HG02623 (cell line): ENCODE measurements around the gene PALLD.

Experiments used
- ATAC-seq: cut with Tn5 transposase; IDR thresholded peaks from one replicate; pipeline ENCODE4 v1.9.1; 2021; ENCODE audit warnings: moderate library complexity; ENCODE audit not compliant: unreplicated experiment

PALLD gene

DNA sequence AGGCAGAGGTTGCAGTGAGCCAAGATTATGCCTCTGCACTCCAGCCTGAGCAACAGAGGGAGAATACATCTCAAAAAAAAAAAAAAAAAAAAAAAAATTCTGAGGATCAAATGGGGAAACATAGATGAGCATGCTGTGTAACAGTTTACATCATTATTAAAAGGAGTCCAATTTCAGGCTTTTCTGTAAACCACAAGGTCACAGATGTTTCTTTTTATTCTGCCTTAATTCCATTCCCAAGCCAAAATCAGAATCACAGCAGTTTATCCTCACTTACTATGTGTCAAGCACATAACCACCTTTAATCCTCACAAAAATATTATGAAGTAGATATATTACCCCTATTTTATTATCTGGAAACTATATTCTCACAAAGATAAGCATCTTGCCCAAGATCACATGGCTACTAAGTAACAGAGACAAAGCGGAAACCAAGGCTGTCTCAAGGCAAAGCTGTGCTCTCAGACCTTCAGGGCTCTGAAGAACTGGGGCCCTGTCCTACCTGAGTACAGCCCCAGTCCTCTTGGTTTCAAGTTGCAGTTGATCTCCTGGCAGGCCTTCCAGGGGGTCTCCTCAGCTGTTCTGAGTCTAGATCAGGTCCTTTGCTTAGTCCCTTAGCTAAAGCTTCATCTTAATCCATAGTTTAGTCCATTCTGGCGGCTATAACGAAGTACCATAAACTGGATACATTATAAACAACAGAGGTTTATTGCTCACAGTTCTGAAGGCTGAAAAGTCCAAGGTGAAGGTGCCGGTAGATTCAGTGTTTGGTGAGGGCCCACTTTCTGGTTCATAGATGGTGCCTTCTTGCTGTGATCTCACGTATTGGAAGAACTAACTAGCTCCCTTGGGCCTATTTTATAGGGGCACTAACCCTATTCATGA is 141.3 kb downstream of the PALLD start:
- no peak for ATAC-seq

DNA sequence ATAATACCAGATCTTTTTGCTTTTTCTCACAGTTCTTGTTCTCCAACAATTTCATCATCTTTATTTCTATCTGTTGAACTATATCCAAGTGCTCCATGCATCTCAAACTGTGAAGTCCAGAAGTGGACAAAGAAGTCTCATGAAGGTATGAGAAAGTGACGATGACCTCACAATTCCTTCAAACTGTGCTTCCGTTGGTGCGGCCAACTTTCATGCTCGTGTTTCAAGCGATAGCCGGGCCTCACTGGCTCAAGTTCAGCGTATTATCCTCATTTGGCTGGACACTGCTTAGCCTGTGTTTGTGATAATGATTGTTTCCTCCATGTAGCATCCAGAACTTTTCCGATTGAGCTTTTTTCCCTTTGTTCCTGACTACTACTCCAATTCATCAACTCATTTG is 143.1 kb downstream of the PALLD start:
- no peak for ATAC-seq

DNA sequence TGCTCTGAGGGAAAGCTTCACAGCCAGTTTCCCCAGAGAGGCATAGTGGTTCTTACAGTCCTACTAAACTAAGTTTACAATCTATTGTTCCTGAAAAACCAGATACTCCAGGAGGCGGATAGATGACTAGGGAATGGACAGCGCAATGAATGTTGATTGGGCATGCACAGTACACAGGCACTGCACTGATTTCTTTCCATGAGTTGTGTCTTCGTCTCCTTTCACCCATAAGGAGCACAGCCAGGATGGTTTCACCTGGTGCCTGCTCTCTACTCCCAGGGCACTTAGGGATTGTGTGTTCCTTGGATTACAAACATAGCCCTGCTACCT is 144.9 kb downstream of the PALLD start:
- ATAC-seq = no peak

DNA sequence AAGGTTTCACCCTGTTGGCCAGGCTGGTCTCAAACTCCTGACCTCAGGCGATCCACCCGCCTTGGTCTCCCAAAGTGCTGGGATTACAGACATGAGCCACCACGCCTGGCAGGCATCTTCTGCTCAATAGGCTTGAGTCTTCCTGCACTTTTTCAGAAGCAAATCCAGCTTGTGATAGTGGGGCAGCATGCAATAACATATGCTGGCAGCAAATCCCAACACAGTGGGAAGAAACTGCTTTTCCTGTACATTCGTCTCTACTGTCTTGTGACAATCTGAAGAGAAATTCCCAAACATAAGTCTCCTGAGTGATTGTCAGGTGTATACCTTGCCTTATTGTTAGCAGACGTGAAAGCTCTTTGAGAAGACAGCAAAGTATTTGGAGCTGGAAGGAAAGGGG is 145.7 kb downstream of the PALLD start:
- ATAC-seq = no peak

DNA sequence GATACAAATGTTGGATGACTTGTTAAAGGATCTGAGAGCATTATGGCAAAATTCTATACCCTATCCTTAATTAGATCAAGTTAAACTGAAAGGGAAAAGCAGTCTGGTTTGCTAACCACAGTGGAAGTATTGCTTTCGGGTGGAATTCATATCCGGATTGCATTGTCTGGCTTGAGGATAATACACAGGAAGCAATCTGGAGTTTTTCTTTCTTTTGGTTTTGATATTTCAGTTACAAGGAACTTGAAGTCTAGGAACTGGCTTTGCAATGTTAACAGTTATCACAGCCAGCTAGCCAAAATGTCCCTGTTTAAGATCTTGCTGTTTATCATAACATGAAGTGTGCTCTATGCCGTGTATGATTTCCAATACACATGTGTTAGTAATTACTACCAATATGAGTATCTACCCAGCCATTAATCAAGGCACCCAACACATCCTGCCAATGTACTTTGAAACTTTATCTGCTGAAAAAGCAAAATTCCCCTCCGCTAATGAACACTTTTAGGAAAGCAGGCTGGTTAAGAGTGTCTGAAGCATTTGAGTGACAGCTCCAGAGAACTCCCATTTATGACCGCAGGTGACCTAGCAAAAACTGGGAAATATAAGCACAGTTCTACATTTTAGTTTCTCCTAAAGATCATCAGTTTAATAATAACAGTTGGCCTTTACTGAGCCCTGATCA is 146.4 kb downstream of the PALLD start:
- no peak for ATAC-seq

DNA sequence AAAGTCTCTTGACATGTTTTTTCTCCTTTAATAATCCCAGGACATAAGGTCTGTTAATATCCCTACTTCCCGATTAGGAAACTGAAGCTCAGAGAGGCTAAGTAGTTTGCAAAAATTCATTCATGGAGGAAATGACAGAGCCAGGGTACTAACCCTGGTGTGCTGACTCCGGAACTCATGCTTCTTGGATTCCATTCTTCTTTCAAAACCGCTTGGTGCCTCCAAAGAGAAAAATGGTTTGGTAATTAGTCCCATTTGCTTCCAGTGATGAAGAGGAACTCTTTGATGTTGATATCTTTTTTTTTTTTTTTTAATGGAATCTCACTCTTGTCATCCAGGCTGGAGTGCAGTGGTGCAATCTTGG is 146.9 kb downstream of the PALLD start:
- no peak for ATAC-seq

DNA sequence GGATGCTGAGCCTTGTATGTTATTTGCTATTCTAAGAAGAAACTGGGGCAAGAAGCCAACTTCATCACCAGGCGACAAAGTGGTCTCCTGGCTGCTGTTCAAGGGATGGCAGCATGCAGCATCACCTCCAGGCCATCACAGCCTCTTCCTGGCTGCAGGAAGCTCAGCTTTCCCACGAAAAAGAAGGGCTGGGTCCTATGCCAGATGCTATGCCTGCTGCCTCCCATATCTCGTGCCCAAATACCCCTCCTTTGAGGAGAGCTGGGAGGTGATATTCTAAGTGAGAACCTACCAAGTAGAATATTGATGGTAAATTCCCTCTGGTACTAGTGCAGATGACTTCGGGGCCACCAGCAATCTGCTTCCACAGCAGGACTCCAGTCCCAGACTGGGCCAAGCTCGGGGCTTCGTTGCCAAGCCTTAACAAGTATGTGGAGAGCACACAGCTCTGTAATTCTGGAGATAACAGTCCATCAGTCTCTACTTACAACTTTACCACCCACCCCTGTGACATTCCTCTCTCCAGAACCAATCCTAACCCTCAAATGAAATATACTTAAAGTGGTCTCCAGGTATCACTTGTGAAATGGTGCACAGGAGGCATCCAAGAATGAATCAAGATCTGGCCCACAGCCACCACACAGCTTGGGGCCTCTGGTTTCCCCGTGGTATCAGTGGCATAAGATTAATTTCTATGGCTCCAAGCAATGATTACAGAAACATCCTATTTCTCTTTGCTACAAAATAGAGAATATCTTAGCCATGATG is 149.3 kb downstream of the PALLD start:
- no peak for ATAC-seq

DNA sequence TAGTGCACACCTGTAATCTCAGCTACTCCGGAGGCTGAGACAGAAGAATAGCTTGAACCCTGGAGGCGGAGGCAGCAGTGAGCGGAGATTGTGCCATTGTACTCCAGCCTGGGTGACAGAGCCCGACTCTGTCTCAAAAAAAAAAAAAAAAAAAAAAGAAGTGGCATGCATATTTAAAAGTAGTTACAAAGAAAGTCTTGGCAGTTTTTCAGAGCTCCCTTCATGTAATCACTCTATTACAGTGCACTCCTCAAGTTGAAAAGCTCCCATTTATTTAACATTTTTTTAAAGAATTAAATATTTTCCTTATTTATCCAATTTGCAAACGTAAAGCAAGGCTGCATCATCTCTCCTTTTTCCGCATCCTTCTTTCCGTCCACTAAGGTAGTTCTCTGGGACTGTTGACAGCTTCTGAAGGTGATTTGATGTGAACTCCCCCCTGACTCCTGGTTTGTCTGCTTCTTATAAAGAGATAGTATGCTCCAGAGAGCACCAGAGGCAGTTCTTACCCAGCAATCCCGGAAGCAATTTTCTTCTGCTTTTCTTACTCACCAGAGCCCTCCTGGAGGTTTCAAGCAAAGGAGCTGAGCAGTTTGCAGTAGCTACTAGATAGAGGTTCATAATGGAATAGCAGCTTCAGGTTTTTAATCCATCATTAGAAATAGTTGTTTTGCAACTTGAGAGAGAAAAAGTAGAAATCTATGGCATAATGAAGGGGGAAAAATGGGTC is 151.0 kb downstream of the PALLD start:
- no peak for ATAC-seq

DNA sequence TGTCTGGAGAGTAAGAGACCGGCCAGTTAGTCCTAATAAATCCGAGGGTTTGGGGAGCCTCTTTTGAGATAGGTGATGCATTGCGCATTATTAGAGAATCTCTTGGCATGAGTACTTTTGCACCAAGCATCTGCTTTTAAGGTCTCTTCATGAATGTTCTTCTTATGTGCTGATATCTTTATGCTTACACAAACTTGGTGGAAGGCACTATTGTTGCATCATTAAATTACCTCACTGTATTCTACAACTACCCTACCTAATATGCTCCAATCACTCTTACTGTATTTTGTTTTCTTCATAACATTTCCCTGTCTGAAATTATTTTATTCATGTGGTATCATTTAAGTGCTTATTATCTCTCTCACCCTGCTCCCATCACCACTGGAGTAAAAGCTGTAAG is 151.6 kb downstream of the PALLD start:
- ATAC-seq = no peak

DNA sequence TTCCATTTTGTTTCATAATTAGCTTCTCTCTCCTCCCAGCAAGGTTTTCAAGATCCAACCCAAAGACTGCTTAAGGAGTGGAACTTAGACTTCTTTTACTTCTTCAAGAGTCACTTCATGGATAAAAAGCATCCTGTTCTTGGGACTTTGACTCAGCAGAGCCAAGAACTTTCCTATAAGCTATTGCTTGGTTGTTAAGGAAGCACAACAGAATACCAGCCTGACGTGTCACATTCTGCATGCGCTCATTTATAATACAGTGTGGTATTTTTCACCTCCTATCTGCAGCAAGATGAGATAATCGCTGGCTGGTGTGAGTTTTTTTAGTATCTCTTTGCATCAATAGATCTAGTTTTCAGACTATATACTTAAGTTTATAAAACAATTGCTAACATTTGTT is 152.1 kb downstream of the PALLD start:
- ATAC-seq = no peak

DNA sequence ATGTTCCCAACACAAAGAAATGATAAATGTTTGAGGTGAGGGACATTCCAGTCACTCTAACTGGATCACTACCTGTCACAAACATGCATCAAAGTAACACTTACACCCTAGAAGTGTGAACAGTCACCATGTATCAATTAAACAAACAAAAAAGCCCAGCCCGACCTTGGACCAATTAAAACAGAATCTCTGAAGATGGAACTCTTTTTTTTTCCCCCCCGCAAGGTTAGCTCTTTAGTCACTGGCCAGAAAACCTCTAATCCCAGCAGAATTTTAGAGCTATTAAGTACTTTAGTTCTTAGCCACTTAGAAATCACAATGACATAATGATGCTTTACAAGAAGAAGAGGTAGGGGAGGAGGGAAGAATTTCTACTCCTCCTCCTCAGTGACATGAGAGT is 154.5 kb downstream of the PALLD start:
- ATAC-seq = no peak

DNA sequence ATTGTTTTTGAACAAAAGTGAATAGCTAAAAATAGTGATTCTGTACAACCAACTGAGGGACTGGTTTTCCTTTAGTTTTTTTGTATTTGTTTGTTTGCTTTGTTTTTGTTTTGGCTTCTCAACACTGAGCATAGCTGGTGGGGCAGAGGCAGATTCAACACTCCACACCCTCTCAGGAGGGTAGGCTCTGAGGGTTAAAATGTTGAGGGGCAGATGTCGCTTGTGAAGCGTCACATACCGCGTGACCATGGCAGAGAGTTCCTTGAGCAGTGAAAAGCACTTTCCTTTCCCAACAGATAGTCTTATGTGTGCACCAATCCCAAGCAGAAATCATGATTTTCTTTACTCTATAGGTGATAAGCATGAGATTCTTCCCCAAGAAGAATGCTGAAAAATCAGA is 155.0 kb downstream of the PALLD start:
- no peak for ATAC-seq

DNA sequence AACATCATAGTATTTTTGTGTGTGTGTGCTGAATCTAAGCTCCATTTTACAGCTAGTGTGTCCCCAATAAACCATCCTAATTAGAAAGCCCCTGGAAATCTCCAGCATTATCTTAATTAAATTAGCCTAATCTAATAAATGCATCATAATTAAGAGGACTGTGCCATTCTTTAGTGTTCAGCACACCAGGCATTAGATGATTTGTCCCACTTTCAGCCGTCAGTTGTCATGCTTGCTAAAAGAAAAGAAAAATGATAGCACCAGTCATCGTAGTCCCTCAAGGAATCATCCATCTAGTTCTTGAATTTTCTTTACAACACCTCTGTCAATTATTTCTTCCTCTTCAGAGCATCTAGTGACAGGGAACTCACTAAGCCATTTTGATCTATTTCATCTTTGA is 155.9 kb downstream of the PALLD start:
- no peak for ATAC-seq

DNA sequence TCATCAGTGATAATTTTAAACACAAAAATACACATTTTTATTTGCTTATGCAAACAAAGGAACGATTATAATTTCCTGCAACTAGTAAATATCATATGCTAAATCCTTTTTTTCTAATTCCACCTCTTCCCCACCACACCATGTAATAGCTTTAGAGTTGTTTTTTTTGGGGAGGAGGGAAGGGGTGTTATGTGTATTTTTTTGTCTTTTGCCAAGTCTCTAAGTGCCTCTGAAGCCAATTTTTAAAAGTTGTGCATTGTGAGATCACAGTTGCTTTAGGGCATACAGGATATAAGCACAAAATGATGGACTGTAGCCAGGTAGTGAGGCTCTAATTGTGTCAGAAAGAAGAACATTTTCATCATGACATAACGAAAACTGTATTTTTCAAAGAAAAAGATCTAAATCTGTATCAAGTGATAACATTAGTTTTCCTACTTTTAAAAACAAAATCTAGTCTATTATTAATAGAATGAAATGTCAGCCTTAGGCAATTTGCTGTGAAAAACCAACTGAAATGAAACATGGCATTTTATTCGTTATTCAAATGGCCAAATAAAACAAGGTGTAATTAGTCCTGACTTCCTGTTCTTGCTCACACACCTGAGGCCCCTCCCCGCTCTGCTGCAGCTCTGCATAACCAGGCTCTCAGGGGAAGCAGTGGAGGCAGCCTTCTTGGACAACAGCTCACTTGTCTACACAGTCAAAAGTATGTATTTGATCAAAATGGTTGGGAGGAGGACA is 157.4 kb downstream of the PALLD start:
- no peak for ATAC-seq

DNA sequence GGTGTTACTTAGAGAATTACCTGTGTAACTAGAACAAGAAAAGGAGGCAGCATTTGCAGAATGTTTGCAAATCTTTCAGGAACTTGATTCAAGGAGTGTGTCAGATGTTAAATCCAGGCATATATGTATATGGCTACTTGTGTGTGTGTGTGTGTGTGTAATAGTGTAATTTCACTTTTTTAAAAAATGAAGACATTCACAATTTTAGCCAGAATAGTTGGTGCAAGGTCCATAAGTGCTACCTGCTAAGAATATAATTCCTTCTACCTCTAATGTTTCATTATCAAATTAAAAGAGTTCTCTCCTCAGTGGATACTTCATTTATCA is 158.0 kb downstream of the PALLD start:
- ATAC-seq = no peak

DNA sequence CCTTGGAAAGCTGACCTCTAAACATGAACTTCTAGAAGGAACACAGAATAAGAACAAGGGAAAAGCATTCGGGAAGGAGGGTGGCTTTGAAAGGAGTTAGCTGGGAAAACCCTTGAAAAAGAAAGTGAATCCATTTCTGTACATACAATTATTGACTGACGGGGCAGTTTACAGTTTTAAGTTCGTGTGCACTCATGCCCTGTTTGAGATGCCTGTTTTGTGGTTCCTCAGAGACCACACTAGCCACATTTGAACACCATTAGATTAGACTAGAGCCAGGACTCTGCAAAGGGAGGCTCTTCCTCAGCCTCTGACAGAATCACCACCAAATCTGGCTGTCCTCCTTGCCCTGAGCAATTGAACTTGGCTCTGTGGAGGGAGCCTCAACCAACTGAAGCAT is 158.3 kb downstream of the PALLD start:
- ATAC-seq = no peak

DNA sequence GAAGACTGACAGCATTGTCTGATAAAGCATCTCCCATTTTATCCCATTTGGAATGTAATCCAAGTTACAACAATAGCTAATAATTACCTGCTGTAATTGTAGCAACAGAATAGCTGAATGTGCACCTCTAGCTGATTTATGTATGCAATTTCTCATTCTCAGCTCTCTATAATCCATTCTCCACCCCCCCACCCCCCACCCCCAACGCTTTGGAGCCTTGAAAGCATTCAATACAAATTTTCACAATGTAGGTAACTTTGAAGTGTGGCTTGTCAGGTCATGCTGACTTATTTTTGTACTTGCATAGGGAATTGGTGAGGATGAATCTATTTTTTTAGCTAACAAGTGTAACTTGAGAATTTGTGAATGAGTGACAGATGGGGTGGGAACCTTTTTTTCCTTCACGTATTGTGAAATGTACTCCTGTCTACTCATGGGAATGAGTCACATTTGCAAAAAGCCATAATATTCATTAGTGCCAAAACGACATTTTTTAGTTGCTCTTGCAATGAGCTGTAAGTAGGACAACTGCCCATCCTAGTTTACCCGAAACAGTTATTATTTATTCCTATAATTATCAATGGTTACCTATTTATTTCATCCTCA is 159.3 kb downstream of the PALLD start:
- ATAC-seq = no peak

DNA sequence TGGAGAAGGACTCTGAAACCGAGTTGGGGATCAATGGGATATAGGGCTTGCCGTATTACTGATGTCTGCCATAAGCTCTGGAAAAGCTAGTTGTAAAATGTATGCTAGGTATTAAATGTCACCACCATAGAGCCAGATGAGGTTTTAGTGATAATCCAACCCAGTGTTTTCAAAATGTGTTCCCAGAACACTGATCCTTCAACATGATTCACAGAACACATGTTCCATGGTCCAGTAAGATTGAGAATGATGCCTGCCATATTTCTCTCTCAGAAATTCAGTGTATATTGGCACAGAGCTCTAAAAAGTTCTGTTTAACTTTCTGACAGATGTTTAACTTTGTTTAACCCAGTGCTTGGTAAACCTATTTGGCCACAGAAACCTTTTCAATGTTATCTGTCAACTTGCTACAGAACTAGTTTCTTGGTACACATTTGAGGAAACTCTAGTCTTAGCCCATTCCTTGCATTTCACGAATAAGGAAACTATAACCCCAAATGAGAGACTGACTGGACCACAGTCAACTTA is 160.2 kb downstream of the PALLD start:
- no peak for ATAC-seq

DNA sequence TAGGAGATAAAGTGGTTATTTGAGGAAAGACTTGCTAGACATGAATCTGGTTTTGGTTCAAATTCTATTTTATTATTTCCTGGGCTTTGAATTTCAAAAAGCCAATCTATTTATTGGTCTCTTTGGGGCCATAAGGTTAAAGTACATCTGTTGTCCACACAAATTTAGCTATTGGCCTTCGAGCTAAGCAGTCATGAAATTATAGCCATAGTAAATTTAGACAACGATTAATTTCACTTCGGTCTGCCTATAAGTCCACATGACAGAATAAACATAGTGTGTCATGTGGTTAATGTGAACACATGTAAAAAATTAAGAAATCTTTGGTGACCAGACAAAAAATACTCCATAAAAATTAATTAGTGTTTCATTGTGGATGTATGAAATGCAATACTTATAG is 161.9 kb downstream of the PALLD start:
- ATAC-seq = no peak
